ENCODE data around the gene PHLDB2. TPM values are rescaled to one million over a fixed set of nuclear protein-coding genes. Genes with fewer than 3 reads are reported as not detected.
"Not testable (repeated sequence)": the region's sequence is repeated elsewhere in the genome, so short reads cannot be mapped to it uniquely, and the experiment has no call there.

The PHLDB2 gene
- total RNA-seq, 1 donor from 2014 or later: 57.2 TPM

GRCh38 chr3:111813979-111814378 is 45.1 kb upstream of the PHLDB2 start:
- DNase-seq (ENCODE audit: low read depth): no peak
- H3K36me3 ChIP-seq (ENCODE audit: control insufficient read depth, insufficient read depth, low read length): no peaks in the 10 kb centered on the region
- H3K4me3 ChIP-seq (ENCODE audit: low read depth, low read length): no peak overlapping the region
- no peaks in the 10 kb centered on the region for H3K27me3 ChIP-seq (ENCODE audit: control insufficient read depth, insufficient read depth, low read length)
- TF ChIP-seq, protein P1, sequence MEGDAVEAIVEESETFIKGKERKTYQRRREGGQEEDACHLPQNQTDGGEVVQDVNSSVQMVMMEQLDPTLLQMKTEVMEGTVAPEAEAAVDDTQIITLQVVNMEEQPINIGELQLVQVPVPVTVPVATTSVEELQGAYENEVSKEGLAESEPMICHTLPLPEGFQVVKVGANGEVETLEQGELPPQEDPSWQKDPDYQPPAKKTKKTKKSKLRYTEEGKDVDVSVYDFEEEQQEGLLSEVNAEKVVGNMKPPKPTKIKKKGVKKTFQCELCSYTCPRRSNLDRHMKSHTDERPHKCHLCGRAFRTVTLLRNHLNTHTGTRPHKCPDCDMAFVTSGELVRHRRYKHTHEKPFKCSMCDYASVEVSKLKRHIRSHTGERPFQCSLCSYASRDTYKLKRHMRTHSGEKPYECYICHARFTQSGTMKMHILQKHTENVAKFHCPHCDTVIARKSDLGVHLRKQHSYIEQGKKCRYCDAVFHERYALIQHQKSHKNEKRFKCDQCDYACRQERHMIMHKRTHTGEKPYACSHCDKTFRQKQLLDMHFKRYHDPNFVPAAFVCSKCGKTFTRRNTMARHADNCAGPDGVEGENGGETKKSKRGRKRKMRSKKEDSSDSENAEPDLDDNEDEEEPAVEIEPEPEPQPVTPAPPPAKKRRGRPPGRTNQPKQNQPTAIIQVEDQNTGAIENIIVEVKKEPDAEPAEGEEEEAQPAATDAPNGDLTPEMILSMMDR (IDR thresholded peaks at IDR 0.05; ENCODE audit: insufficient read depth, low read length, poor library complexity, severe bottlenecking): no peak

GRCh38 chr3:111816771-111817170 is 42.3 kb upstream of the PHLDB2 start:
- not testable (repeated sequence) for DNase-seq (ENCODE audit: low read depth); H3K4me3 ChIP-seq (ENCODE audit: low read depth, low read length); H3K27me3 ChIP-seq (ENCODE audit: control insufficient read depth, insufficient read depth, low read length); H3K36me3 ChIP-seq (ENCODE audit: control insufficient read depth, insufficient read depth, low read length)

DNA sequence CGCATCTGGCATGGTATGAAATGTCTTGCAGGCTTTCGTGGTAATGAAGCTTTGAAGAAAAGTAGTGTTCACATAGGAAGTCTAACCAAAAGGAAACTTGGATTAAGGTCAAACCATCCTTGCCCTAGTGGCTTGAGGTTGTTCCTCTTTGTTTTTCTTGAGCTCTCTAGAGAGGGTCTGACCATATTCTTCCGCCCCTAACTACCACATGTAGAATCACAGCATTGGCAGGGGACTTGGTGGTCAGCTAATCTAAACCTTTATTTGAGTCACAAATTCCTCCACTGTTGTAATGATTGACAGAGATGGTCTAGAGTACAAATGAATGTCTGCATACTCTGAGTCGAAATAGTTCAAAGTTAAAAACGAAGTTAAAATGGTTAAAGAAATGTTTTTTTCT is 39.1 kb upstream of the PHLDB2 start:
- Histone ChIP-seq H3K27me3 (ENCODE audit: control insufficient read depth, insufficient read depth, low read length) (no peaks in the 10 kb centered on the region), H3K4me3 (ENCODE audit: low read depth, low read length) (no peak overlapping the region), H3K36me3 (ENCODE audit: control insufficient read depth, insufficient read depth, low read length) (no peaks in the 10 kb centered on the region)
- TF ChIP-seq, protein P1 (IDR thresholded peaks at IDR 0.05; ENCODE audit: insufficient read depth, low read length, poor library complexity, severe bottlenecking): no peak
- no peak for DNase-seq (ENCODE audit: low read depth)

DNA sequence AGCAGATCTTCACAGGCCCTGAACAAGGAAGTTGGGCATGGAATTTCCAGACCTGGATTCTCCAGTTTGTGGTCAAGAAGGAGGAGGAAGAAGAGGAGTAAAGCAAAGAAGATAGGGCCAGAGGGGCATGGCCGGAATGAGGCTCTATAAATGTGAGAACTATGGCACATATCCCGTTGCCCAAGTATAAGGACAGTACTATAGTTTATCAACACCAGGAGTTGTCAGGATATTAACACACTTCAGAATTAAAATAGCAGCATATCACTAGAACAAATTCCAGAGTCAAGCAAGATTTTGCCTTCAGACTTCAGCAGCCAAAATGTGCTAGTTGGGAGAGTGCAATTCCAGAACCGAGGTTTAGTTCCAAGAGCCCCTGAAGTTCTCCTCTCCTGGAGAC is 38.4 kb upstream of the PHLDB2 start:
- TF ChIP-seq, protein P1 (IDR thresholded peaks at IDR 0.05; ENCODE audit: insufficient read depth, low read length, poor library complexity, severe bottlenecking): no peak
- Histone ChIP-seq H3K36me3 (ENCODE audit: control insufficient read depth, insufficient read depth, low read length) (no peaks in the 10 kb centered on the region), H3K4me3 (ENCODE audit: low read depth, low read length) (no peak overlapping the region), H3K27me3 (ENCODE audit: control insufficient read depth, insufficient read depth, low read length) (no peaks in the 10 kb centered on the region)
- no peak for DNase-seq (ENCODE audit: low read depth)

DNA sequence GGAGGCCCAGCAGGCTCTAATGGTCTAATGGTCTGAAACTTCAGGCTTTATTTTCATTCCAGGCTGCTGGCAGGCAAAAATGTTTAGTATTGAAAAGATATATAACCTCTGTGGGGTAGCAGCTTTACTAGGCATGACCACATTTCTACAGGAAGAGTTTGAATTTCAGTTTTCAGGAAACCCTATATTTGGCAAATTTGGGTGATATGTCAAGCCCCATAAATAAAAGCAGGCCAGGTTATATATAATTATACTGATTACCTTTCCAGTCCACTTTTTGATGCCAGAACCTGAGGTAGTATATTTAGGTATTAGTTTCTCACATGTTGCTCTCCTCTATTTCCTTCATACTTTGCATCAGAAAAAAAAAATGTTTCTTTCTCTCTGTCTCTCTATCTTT is 37.2 kb upstream of the PHLDB2 start:
- H3K36me3 ChIP-seq (ENCODE audit: control insufficient read depth, insufficient read depth, low read length): no peaks in the 10 kb centered on the region
- TF ChIP-seq, protein P1 (IDR thresholded peaks at IDR 0.05; ENCODE audit: insufficient read depth, low read length, poor library complexity, severe bottlenecking): no peak
- no peak overlapping the region for H3K4me3 ChIP-seq (ENCODE audit: low read depth, low read length)
- DNase-seq (ENCODE audit: low read depth): no peak
- H3K27me3 ChIP-seq (ENCODE audit: control insufficient read depth, insufficient read depth, low read length): no peaks in the 10 kb centered on the region

GRCh38 chr3:111822804-111823203 is 36.3 kb upstream of the PHLDB2 start:
- H3K27me3 ChIP-seq (ENCODE audit: control insufficient read depth, insufficient read depth, low read length): no peaks in the 10 kb centered on the region
- H3K4me3 ChIP-seq (ENCODE audit: low read depth, low read length): no peak overlapping the region
- no peaks in the 10 kb centered on the region for H3K36me3 ChIP-seq (ENCODE audit: control insufficient read depth, insufficient read depth, low read length)

More at GRCh38 chr3:111822804-111823203, 36.3 kb upstream of the PHLDB2 start:
- no peak for DNase-seq (ENCODE audit: low read depth)
- TF ChIP-seq, protein P1 (IDR thresholded peaks at IDR 0.05; ENCODE audit: insufficient read depth, low read length, poor library complexity, severe bottlenecking): no peak
